ENCODE data around the gene ANKS1B.
A peak's percentile ranks its signal among the peaks of the same experiment; 100 is the strongest.

The ANKS1B gene

GRCh38 chr12:98735821-98736220, 1248.9 kb downstream of the ANKS1B start:
- no peak for TF ChIP-seq CREB5 (CRISPR knock-in tag; IDR thresholded peaks at IDR 0.05; ENCODE audit: low read depth)
- no peak for TF ChIP-seq ARNTL (CRISPR knock-in tag; IDR thresholded peaks at IDR 0.05; ENCODE audit: borderline replicate concordance, low read depth)
- no peak for TF ChIP-seq ISL1 (CRISPR knock-in tag; IDR thresholded peaks at IDR 0.05)
- ATAC-seq: no peak

- ATAC-seq: peak; percentile 78
- TF ChIP-seq CSRNP3 (CRISPR knock-in tag; IDR thresholded peaks at IDR 0.05): no peak
- TF ChIP-seq TOX (CRISPR knock-in tag; IDR thresholded peaks at IDR 0.05; ENCODE audit: borderline replicate concordance): no peak
- no peak for TF ChIP-seq CREB5 (CRISPR knock-in tag; IDR thresholded peaks at IDR 0.05; ENCODE audit: low read depth)
- peak; percentile 63; the same call in 1 of the 2 replicates for TF ChIP-seq ZC3H10 (CRISPR knock-in tag; IDR thresholded peaks at IDR 0.05)
Observed at GRCh38 chr12:98733667-98734350, 1250.9 kb downstream of the ANKS1B start.

- ATAC-seq: no peak
- TF ChIP-seq ISL1 (CRISPR knock-in tag; IDR thresholded peaks at IDR 0.05) (no peak), TSHZ2 (CRISPR knock-in tag; IDR thresholded peaks at IDR 0.05) (no peak), ARNTL (CRISPR knock-in tag; IDR thresholded peaks at IDR 0.05; ENCODE audit: borderline replicate concordance, low read depth) (no peak), ESRRG (CRISPR knock-in tag; IDR thresholded peaks at IDR 0.05) (no peak), PPARA (CRISPR knock-in tag; IDR thresholded peaks at IDR 0.05; ENCODE audit: borderline replicate concordance) (no peak), ZFP30 (CRISPR knock-in tag; IDR thresholded peaks at IDR 0.05) (no peak), SNAI2 (CRISPR knock-in tag; IDR thresholded peaks at IDR 0.05) (no peak), CREB5 (CRISPR knock-in tag; IDR thresholded peaks at IDR 0.05; ENCODE audit: low read depth) (no peak), ZNF8 (CRISPR knock-in tag; IDR thresholded peaks at IDR 0.05) (no peak)
Observed at GRCh38 chr12:98730412-98730811, 1254.3 kb downstream of the ANKS1B start.

- TF ChIP-seq CSDC2 (CRISPR knock-in tag; IDR thresholded peaks at IDR 0.05): no peak
- no peak for TF ChIP-seq ZNF565 (CRISPR knock-in tag; conservative IDR thresholded peaks at IDR 0.05; ENCODE audit: low read depth)
- no peak for TF ChIP-seq GLIS3 (CRISPR knock-in tag; IDR thresholded peaks at IDR 0.05)
- TF ChIP-seq TSHZ2 (CRISPR knock-in tag; IDR thresholded peaks at IDR 0.05): no peak
- no peak for TF ChIP-seq ZNF8 (CRISPR knock-in tag; IDR thresholded peaks at IDR 0.05)
- TF ChIP-seq BACH2 (CRISPR knock-in tag; IDR thresholded peaks at IDR 0.05; ENCODE audit: borderline replicate concordance): no peak
- TF ChIP-seq ESRRG (CRISPR knock-in tag; IDR thresholded peaks at IDR 0.05): no peak
- no peak for TF ChIP-seq ARNTL (CRISPR knock-in tag; IDR thresholded peaks at IDR 0.05; ENCODE audit: borderline replicate concordance, low read depth)
- no peak for TF ChIP-seq ISL1 (CRISPR knock-in tag; IDR thresholded peaks at IDR 0.05)
- no peak for TF ChIP-seq PPARA (CRISPR knock-in tag; IDR thresholded peaks at IDR 0.05; ENCODE audit: borderline replicate concordance)
- no peak for TF ChIP-seq ZC3H10 (CRISPR knock-in tag; IDR thresholded peaks at IDR 0.05)
- no peak for TF ChIP-seq TOX (CRISPR knock-in tag; IDR thresholded peaks at IDR 0.05; ENCODE audit: borderline replicate concordance)
- TF ChIP-seq ZFP3 (CRISPR knock-in tag; IDR thresholded peaks at IDR 0.05): no peak
- no peak for TF ChIP-seq OSR1 (CRISPR knock-in tag; IDR thresholded peaks at IDR 0.05)
- TF ChIP-seq RARB (CRISPR knock-in tag; IDR thresholded peaks at IDR 0.05): no peak
- TF ChIP-seq TCF4 (CRISPR knock-in tag; IDR thresholded peaks at IDR 0.05; ENCODE audit: borderline replicate concordance): no peak
- no peak for TF ChIP-seq SNAI2 (CRISPR knock-in tag; IDR thresholded peaks at IDR 0.05)
- no peak for TF ChIP-seq ZFP30 (CRISPR knock-in tag; IDR thresholded peaks at IDR 0.05)
- TF ChIP-seq CSRNP3 (CRISPR knock-in tag; IDR thresholded peaks at IDR 0.05): no peak
- ATAC-seq: no peak
Observed at GRCh38 chr12:98727196-98727595, 1257.5 kb downstream of the ANKS1B start.
